ENCODE data around the gene NFE2L2. TPM values are rescaled to one million over a fixed set of nuclear protein-coding genes. Genes with fewer than 3 reads are reported as not detected.
"Not testable (repeated sequence)": the region's sequence is repeated elsewhere in the genome, so short reads cannot be mapped to it uniquely, and the experiment has no call there.

The NFE2L2 gene
- total RNA-seq, 5 donors from 2014 or later (not counting 1 experiment from before 2014, with no cell fraction given) = 54.3 to 77.0 (median 73.8) TPM

DNA sequence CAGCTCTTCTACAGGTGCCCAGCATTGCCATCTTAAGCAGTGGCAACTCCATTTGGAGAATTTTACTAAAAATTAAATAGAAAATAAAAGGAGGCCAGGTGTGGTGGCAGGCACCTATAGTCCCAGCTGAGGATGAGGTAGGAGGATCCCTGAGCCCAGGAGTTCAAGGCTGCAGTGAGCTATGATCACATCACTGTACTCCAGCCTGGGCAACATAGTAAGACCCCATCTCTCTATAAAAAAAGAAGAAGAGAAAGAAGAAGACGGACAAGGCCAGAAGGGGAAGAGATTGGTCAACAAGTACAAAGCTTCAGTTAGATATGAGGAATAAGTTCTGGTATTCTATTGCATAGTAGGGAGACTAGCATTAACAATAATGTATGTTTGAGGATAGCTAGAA is 73.6 kb downstream of the NFE2L2 start:
- Mint-ChIP-seq H3K4me1 (peaks cover 0 to 2% (median 0%) of the 10 kb centered on the region in 3 donors), H3K36me3 (no peaks in the 10 kb centered on the region), H3K27ac (no peak overlapping the region), H3K27me3 (no peaks in the 10 kb centered on the region), H3K9me3 (no peaks in the 10 kb centered on the region), H3K4me3 (no peak overlapping the region)
- no peaks in the 10 kb centered on the region for H3K36me3 ChIP-seq (ENCODE audit: control insufficient read depth in 2 of 2, extremely low read depth in 1 of 2, insufficient read depth in 1 of 2, low read length in 1 of 2)
- POLR2A ChIA-PET = interaction anchor here in 1 of 2 donors (0.5 to 0.6 kb wide), 2 partner anchors 49 to 579 kb away, joined by 6 to 7 read pairs; no protein-coding TSS in a partner anchor
- H3K4me3 ChIP-seq (ENCODE audit: control insufficient read depth in 1 of 2, extremely low read depth in 1 of 2, low read length in 1 of 2) = no peak overlapping the region
- no CpG with 5 or more reads among the region's 1 CpG for WGBS (ENCODE audit: insufficient coverage)
- no peak for DNase-seq
- H3K27me3 ChIP-seq (replicated peaks in 1 of 2; ENCODE audit: control insufficient read depth in 2 of 2, extremely low read depth in 1 of 2, insufficient read depth in 2 of 2, low read length in 1 of 2) = no peaks in the 10 kb centered on the region
- no peaks in the 10 kb centered on the region for H3K9me3 ChIP-seq
- CTCF ChIA-PET = no interaction called here
- H3K27ac ChIP-seq (ENCODE audit: low read length) = no peak overlapping the region
- no peak for ATAC-seq (replicated peaks in 1 of 4)
- H3K4me1 ChIP-seq (ENCODE audit: control insufficient read depth in 1 of 2, extremely low read depth in 1 of 2, insufficient read depth in 2 of 2, low read length in 2 of 2) = no peaks in the 10 kb centered on the region

DNA sequence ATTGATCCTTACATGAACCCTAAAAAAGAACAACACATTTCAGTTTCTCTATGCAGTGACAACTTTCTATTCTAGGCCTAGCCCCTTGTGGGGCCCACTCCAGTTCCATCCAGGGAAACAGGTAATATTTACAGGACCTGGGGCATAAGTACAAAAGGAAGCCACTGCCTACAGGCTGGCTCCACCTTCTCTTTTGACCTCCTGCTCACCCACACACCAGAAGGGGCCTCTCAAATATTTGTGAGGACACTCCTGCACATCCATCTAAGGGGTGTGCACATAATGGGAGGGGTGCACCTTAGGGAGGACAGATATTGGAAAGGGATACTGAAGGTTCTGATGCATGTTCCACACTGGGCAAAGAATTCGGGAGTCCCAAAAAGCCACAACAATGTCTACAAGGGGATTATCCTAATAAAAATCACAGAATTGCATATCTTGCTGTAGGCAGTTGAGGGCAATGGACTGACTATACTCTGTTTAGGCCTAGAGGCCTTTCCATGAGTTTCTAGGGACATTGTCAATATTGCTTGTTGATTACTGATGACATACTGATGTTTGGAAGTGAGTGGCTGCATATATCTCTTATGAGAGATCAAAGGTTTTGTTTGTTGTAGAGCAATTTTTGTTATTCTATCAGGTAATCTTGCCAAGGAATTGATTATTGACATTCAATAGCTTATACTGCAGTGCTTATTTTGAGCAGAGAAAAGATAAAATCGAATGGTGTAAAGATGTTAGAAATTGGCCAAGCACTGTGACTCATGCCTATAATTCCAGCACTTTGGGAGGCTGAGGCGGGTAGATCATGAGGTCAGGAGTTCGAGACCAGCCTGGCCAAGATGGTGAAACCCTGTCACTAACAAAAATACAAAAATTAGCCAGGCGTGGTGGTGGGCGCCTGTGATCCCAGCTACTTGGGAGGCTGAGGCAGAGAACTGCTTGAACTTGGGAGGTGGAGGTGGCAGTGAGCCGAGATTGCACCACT is 75.8 kb downstream of the NFE2L2 start:
- H3K36me3 ChIP-seq (ENCODE audit: control insufficient read depth in 2 of 2, extremely low read depth in 1 of 2, insufficient read depth in 1 of 2, low read length in 1 of 2) = no peaks in the 10 kb centered on the region
- POLR2A ChIA-PET = no interaction called here
- Mint-ChIP-seq H3K27me3 (peaks cover 0 to 2% of the 10 kb centered on the region in 2 donors), H3K4me1 (peaks cover 0 to 2% (median 0%) of the 10 kb centered on the region in 3 donors), H3K27ac (no peak overlapping the region), H3K4me3 (no peak overlapping the region), H3K36me3 (no peaks in the 10 kb centered on the region), H3K9me3 (no peaks in the 10 kb centered on the region)
- no peak for DNase-seq
- 100% methylated on average over 3 of the region's 7 CpGs for WGBS (ENCODE audit: insufficient coverage)
- ATAC-seq (replicated peaks in 1 of 4) = no peak
- CTCF ChIA-PET = interaction anchor here (0.6 to 0.7 kb wide), 2 partner anchors 74 to 697 kb away, joined by 4 to 10 read pairs; no protein-coding TSS in a partner anchor
- no peak overlapping the region for H3K4me3 ChIP-seq (ENCODE audit: control insufficient read depth in 1 of 2, extremely low read depth in 1 of 2, low read length in 1 of 2)
- H3K27ac ChIP-seq (ENCODE audit: low read length) = no peak overlapping the region
- no peaks in the 10 kb centered on the region for H3K4me1 ChIP-seq (ENCODE audit: control insufficient read depth in 1 of 2, extremely low read depth in 1 of 2, insufficient read depth in 2 of 2, low read length in 2 of 2)
- H3K9me3 ChIP-seq = no peaks in the 10 kb centered on the region
- H3K27me3 ChIP-seq (replicated peaks in 1 of 2; ENCODE audit: control insufficient read depth in 2 of 2, extremely low read depth in 1 of 2, insufficient read depth in 2 of 2, low read length in 1 of 2) = no peaks in the 10 kb centered on the region

DNA sequence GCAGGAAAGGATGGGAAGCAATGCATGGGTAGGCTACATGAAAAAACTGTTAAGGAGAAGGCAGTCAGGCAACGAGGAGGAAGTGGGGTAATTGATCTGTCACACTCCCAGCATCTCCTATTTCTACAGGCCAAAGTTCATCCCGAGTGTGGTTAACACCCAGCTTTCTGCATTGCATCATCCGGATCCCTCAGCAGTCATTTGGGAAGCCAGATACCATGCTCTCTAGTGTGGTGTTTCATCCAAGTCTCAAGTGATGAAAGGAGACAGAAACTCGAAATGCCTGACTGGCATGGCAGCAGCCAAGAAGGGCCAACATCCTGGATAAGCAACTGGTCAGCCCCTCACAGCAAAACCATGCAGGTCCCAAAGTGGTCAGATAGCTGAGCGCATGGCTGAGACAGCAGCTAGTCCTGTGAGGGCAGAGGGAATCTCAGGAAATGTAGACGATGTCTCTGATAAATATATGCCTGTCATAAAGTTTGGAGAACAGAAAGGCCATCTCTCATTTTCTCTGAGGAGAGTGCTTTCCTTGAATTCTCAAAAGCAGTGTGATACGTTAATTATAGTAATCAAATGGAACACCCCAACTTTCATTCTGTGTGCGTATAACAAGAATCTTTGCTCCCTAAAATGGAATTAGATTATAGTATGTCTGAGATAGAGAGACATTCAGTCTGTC is 76.8 kb downstream of the NFE2L2 start:
- no peaks in the 10 kb centered on the region for H3K36me3 Mint-ChIP-seq
- no peaks in the 10 kb centered on the region for H3K4me1 Mint-ChIP-seq
- H3K9me3 Mint-ChIP-seq = no peaks in the 10 kb centered on the region
- Histone ChIP-seq H3K9me3 (no peaks in the 10 kb centered on the region), H3K4me1 (ENCODE audit: control insufficient read depth in 1 of 2, extremely low read depth in 1 of 2, insufficient read depth in 2 of 2, low read length in 2 of 2) (no peaks in the 10 kb centered on the region), H3K4me3 (ENCODE audit: control insufficient read depth in 1 of 2, extremely low read depth in 1 of 2, low read length in 1 of 2) (no peak overlapping the region), H3K27ac (ENCODE audit: low read length) (no peak overlapping the region), H3K36me3 (ENCODE audit: control insufficient read depth in 2 of 2, extremely low read depth in 1 of 2, insufficient read depth in 1 of 2, low read length in 1 of 2) (no peaks in the 10 kb centered on the region), H3K27me3 (replicated peaks in 1 of 2; ENCODE audit: control insufficient read depth in 2 of 2, extremely low read depth in 1 of 2, insufficient read depth in 2 of 2, low read length in 1 of 2) (no peaks in the 10 kb centered on the region)
- DNase-seq (no peak), ATAC-seq (replicated peaks in 1 of 4) (no peak)
- ChIA-PET CTCF (no interaction called here), POLR2A (no interaction called here)
- H3K4me3 Mint-ChIP-seq = no peak overlapping the region
- WGBS (ENCODE audit: insufficient coverage) = 89% methylated on average over 2 of the region's 8 CpGs
- no peak overlapping the region for H3K27ac Mint-ChIP-seq
- H3K27me3 Mint-ChIP-seq = peaks cover 0 to 2% of the 10 kb centered on the region in 2 donors

DNA sequence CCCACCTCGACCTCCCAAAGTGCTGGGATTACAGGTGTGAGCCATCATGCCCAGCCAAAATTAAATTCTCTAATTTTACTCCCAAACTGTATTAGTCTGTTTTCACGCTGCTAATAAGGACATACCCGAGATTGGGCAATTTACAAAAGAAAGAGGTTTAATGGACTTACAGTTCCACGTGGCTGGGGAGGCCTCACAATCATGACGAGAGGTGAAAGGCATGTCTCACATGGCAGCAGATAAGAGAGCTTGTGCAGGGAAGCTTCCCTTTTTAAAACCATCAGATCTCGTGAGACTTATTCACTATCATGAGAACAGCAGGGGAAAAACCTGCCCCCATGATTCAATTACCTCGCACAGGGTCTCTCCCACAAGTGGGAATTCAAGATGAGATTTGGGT is 78.5 kb downstream of the NFE2L2 start:
- H3K27ac Mint-ChIP-seq; POLR2A ChIA-PET; H3K27me3 ChIP-seq (replicated peaks in 1 of 2; ENCODE audit: control insufficient read depth in 2 of 2, extremely low read depth in 1 of 2, insufficient read depth in 2 of 2, low read length in 1 of 2); H3K9me3 Mint-ChIP-seq; H3K4me1 Mint-ChIP-seq; H3K27me3 Mint-ChIP-seq; H3K4me3 ChIP-seq (ENCODE audit: control insufficient read depth in 1 of 2, extremely low read depth in 1 of 2, low read length in 1 of 2); ATAC-seq (replicated peaks in 1 of 4); H3K36me3 ChIP-seq (ENCODE audit: control insufficient read depth in 2 of 2, extremely low read depth in 1 of 2, insufficient read depth in 1 of 2, low read length in 1 of 2); H3K36me3 Mint-ChIP-seq; H3K4me1 ChIP-seq (ENCODE audit: control insufficient read depth in 1 of 2, extremely low read depth in 1 of 2, insufficient read depth in 2 of 2, low read length in 2 of 2); H3K9me3 ChIP-seq; H3K4me3 Mint-ChIP-seq; DNase-seq; H3K27ac ChIP-seq (ENCODE audit: low read length): not testable (repeated sequence)
- CTCF ChIA-PET = interaction anchor here in 1 of 2 donors (0.6 kb wide), 1 partner anchor 10 kb away, joined by 5 read pairs; no protein-coding TSS in a partner anchor
- 90% methylated on average over 4 of the region's 7 CpGs for WGBS (ENCODE audit: insufficient coverage)

DNA sequence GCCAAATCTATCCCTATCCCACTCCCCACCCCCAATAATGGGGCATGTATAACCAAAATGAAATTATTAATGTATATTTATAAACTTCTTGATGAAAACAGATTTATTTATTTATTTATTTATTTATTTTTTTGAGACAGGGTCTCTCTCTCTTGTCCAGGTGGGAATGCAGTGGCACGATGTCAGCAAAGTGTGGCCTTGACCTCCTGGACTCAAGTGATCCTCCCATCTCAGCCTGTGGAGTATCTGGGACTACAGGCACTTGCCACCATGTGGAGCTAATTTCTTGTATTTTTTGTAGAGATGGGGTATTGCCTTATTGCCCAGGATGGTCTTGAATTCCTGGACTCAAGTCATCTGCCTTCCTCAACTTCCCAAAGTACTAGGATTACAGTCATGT is 79.9 kb downstream of the NFE2L2 start:
- Histone ChIP-seq H3K4me1 (ENCODE audit: control insufficient read depth in 1 of 2, extremely low read depth in 1 of 2, insufficient read depth in 2 of 2, low read length in 2 of 2) (no peaks in the 10 kb centered on the region), H3K9me3 (no peaks in the 10 kb centered on the region), H3K36me3 (ENCODE audit: control insufficient read depth in 2 of 2, extremely low read depth in 1 of 2, insufficient read depth in 1 of 2, low read length in 1 of 2) (no peaks in the 10 kb centered on the region), H3K4me3 (ENCODE audit: control insufficient read depth in 1 of 2, extremely low read depth in 1 of 2, low read length in 1 of 2) (no peak overlapping the region), H3K27me3 (replicated peaks in 1 of 2; ENCODE audit: control insufficient read depth in 2 of 2, extremely low read depth in 1 of 2, insufficient read depth in 2 of 2, low read length in 1 of 2) (no peaks in the 10 kb centered on the region), H3K27ac (ENCODE audit: low read length) (no peak overlapping the region)
- H3K27me3 Mint-ChIP-seq = peaks cover 0 to 2% of the 10 kb centered on the region in 2 donors
- no peak overlapping the region for H3K27ac Mint-ChIP-seq
- CTCF ChIA-PET = interaction anchor here (0.6 to 0.7 kb wide), 3 partner anchors 18 to 741 kb away, joined by 3 to 6 read pairs (median 5); no protein-coding TSS in a partner anchor
- no CpG with 5 or more reads among the region's 1 CpG for WGBS (ENCODE audit: insufficient coverage)
- no peaks in the 10 kb centered on the region for H3K9me3 Mint-ChIP-seq
- POLR2A ChIA-PET = interaction anchor here in 1 of 2 donors (0.6 kb wide), 1 partner anchor 37 kb away, joined by 5 read pairs; no protein-coding TSS in a partner anchor
- H3K36me3 Mint-ChIP-seq = no peaks in the 10 kb centered on the region
- H3K4me1 Mint-ChIP-seq = no peaks in the 10 kb centered on the region
- no peak for DNase-seq
- no peak for ATAC-seq (replicated peaks in 1 of 4)
- H3K4me3 Mint-ChIP-seq = no peak overlapping the region

DNA sequence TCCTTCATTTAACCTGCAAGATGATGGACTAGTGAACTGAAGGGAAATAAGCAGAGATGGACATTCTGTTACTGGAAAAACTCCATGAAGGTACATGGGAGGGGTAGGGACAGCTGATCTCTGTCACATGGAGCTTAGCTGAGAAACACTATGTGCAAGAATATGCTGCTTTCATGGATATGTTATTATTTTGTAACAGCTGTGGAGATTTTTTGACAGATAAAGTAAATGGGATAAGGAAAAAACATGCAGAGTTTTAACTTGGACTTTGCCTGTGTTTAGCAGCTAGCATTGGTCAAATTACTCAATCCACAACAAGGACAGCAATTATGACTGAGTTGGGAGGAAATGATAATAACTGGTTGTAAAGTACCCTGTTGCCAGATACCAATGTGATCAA is 80.7 kb downstream of the NFE2L2 start:
- no peak overlapping the region for H3K4me3 ChIP-seq (ENCODE audit: control insufficient read depth in 1 of 2, extremely low read depth in 1 of 2, low read length in 1 of 2)
- H3K27ac ChIP-seq (ENCODE audit: low read length) = no peak overlapping the region
- no peaks in the 10 kb centered on the region for H3K4me1 ChIP-seq (ENCODE audit: control insufficient read depth in 1 of 2, extremely low read depth in 1 of 2, insufficient read depth in 2 of 2, low read length in 2 of 2)
- no peaks in the 10 kb centered on the region for H3K36me3 ChIP-seq (ENCODE audit: control insufficient read depth in 2 of 2, extremely low read depth in 1 of 2, insufficient read depth in 1 of 2, low read length in 1 of 2)
- CTCF ChIA-PET = interaction anchor here (0.6 kb wide), 3 partner anchors 17 to 221 kb away, joined by 3 to 6 read pairs (median 6); no protein-coding TSS in a partner anchor
- POLR2A ChIA-PET = interaction anchor here (0.6 kb wide), 3 partner anchors 26 to 48 kb away, joined by 3 to 5 read pairs (median 3); no protein-coding TSS in a partner anchor
- Mint-ChIP-seq H3K4me1 (no peaks in the 10 kb centered on the region), H3K9me3 (no peaks in the 10 kb centered on the region), H3K4me3 (no peak overlapping the region), H3K36me3 (no peaks in the 10 kb centered on the region), H3K27me3 (peaks cover 0 to 2% of the 10 kb centered on the region in 2 donors), H3K27ac (no peak overlapping the region)
- ATAC-seq (replicated peaks in 1 of 4) = no peak
- DNase-seq = no peak
- H3K27me3 ChIP-seq (replicated peaks in 1 of 2; ENCODE audit: control insufficient read depth in 2 of 2, extremely low read depth in 1 of 2, insufficient read depth in 2 of 2, low read length in 1 of 2) = no peaks in the 10 kb centered on the region
- no peaks in the 10 kb centered on the region for H3K9me3 ChIP-seq
